ENCODE results near the gene LAG3.

Gene LAG3

DNA sequence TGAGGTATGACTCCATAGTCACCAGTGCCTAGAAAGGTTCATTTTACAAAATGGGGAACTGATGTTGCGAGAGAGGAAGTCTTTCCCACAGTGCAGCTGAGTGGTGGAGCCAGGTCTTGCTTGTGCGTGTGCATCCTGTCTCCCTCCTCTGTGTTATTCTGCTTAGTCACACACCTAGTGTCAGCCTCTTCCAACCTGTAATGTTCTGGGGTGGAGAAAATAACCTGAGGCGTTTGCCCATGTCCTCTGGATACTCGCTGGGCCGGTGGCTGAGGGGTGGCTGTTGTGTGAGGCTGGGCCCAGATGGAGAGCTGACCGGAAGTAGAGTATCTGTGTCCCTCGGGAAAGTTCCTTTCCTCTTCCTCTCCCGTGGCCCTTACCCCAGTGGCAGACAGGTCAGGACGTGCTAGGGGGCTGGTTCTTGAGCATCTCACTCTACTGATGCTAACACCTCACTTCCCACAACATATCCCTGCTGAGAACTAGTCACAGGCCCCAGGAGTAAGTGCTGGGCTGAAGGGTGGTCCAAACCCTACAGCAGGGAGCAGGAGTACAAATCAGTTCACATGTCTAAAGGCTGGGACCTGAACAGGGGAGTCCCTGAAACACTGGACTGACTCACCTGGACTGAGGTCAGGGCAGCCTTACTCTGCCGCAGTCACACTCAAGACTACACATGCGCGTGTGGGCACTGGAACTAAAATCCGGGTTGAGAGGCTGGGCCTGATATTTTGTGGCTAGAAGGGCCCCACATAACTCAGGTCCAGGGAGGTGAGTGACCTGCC, 26.4 kb upstream of the LAG3 start:
- H3K9me3 ChIP-seq, result no peaks in the 10 kb centered on the region
- H3K36me3 ChIP-seq, result peaks cover 37% of the 10 kb centered on the region
- peaks cover 11% of the 10 kb centered on the region for H3K4me1 ChIP-seq
- no peaks in the 10 kb centered on the region for H3K27me3 ChIP-seq
- no peak overlapping the region for H3K4me3 ChIP-seq (ENCODE audit: low read depth, low read length)
- DNase-seq, result no peak
- TF ChIP-seq, protein P1, sequence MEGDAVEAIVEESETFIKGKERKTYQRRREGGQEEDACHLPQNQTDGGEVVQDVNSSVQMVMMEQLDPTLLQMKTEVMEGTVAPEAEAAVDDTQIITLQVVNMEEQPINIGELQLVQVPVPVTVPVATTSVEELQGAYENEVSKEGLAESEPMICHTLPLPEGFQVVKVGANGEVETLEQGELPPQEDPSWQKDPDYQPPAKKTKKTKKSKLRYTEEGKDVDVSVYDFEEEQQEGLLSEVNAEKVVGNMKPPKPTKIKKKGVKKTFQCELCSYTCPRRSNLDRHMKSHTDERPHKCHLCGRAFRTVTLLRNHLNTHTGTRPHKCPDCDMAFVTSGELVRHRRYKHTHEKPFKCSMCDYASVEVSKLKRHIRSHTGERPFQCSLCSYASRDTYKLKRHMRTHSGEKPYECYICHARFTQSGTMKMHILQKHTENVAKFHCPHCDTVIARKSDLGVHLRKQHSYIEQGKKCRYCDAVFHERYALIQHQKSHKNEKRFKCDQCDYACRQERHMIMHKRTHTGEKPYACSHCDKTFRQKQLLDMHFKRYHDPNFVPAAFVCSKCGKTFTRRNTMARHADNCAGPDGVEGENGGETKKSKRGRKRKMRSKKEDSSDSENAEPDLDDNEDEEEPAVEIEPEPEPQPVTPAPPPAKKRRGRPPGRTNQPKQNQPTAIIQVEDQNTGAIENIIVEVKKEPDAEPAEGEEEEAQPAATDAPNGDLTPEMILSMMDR (IDR thresholded peaks at IDR 0.05; ENCODE audit: low read depth, low read length), result no peak

DNA sequence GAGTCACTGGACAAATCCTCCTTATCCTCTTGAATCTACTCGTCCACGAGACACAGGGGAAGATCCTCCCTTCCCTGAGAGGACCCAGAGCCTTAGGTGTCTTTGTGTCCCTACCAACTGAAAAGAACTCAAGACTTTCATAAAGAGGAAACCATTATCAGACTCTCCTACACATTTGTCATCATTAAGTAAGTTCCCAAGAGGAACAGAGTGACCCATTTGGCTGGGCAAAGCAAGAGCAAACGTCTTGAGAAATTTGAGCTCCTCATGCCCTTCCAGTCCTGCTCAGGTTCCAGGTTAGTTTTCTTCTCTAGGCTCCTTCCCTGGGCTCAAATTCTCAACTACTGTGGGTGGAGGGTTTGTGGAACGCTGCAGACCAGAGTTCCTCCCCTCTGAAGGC, 25.1 kb upstream of the LAG3 start:
- Histone ChIP-seq H3K4me1 (peaks cover 14% of the 10 kb centered on the region), H3K4me3 (ENCODE audit: low read depth, low read length) (no peak overlapping the region), H3K27me3 (no peaks in the 10 kb centered on the region), H3K9me3 (no peaks in the 10 kb centered on the region), H3K36me3 (peaks cover 49% of the 10 kb centered on the region)
- TF ChIP-seq, protein P1 (IDR thresholded peaks at IDR 0.05; ENCODE audit: low read depth, low read length), result no peak
- DNase-seq, result no peak

DNA sequence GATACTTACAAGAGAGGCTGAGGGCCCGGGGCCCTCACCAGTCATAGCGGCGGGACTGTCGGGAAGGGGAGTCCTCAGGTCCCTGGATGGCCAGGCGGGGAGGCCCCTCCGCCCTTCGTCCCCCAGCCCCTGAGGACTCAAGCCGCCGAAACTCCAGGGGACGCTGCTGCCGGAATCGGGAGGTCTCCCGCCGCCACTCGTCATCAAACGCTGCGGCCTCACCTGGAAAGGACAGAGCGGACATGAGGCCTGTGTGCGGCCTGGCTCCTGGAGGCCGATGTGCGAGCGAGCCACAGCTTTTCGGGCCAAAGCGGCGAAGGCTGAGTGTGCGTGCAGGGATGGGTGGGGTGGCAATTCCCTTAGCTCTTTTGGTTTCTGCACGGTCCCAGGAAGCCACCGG, 23.6 kb upstream of the LAG3 start:
- Histone ChIP-seq H3K9me3 (no peaks in the 10 kb centered on the region), H3K4me3 (ENCODE audit: low read depth, low read length) (no peak overlapping the region), H3K27me3 (no peaks in the 10 kb centered on the region), H3K4me1 (peaks cover 5% of the 10 kb centered on the region), H3K36me3 (peaks cover 49% of the 10 kb centered on the region)
- TF ChIP-seq, protein P1 (IDR thresholded peaks at IDR 0.05; ENCODE audit: low read depth, low read length), result no peak
- no peak for DNase-seq

DNA sequence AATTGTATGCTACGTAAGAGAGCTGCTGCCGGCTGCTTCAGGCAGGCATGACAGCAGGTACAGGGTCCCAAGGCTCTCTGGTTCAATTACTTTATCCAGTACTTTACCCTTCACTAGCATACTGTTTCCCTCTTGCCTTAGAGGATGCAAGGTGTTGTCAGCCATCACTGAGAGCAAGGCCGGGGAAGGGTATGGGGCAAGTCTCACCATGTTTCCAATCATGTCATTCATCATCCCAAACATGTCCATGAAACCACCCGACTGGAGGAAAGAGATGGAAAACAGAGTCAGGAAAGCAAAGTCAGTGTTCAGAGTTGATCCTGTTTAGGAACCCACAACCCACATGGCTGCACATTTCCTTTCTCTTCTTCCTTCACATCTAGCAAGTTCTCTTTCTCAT, 21.8 kb upstream of the LAG3 start:
- TF ChIP-seq, protein P1 (IDR thresholded peaks at IDR 0.05; ENCODE audit: low read depth, low read length), result no peak
- H3K9me3 ChIP-seq, result no peaks in the 10 kb centered on the region
- peaks cover 12% of the 10 kb centered on the region for H3K4me1 ChIP-seq
- peaks cover 49% of the 10 kb centered on the region for H3K36me3 ChIP-seq
- H3K27me3 ChIP-seq, result no peaks in the 10 kb centered on the region
- H3K4me3 ChIP-seq (ENCODE audit: low read depth, low read length), result no peak overlapping the region
- no peak for DNase-seq

DNA sequence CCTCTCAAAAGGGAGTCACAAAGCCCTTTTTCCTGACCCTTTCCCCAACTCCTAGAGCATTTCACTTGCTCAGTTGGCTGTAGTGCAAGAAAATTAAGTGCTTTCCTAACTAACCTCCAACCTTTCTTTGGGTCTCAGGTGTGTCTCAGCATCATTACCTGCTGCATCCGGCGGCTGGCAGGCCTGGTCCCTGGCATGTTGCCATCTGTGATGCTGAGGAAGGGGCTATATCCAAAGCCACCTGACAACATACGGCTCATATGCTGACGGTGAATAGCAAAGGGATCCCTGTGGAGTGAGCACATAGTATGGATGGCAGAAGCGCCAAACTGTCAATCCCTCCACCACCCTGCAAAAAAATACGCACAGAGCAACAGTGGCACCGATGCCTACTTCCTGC, 20.6 kb upstream of the LAG3 start:
- peak overlapping the region; percentile 96 for H3K4me3 ChIP-seq (ENCODE audit: low read depth, low read length)
- DNase-seq, result no peak
- H3K9me3 ChIP-seq, result no peaks in the 10 kb centered on the region
- peaks cover 12% of the 10 kb centered on the region for H3K4me1 ChIP-seq
- no peaks in the 10 kb centered on the region for H3K27me3 ChIP-seq
- peaks cover 43% of the 10 kb centered on the region for H3K36me3 ChIP-seq
- TF ChIP-seq, protein P1 (IDR thresholded peaks at IDR 0.05; ENCODE audit: low read depth, low read length), result no peak

DNA sequence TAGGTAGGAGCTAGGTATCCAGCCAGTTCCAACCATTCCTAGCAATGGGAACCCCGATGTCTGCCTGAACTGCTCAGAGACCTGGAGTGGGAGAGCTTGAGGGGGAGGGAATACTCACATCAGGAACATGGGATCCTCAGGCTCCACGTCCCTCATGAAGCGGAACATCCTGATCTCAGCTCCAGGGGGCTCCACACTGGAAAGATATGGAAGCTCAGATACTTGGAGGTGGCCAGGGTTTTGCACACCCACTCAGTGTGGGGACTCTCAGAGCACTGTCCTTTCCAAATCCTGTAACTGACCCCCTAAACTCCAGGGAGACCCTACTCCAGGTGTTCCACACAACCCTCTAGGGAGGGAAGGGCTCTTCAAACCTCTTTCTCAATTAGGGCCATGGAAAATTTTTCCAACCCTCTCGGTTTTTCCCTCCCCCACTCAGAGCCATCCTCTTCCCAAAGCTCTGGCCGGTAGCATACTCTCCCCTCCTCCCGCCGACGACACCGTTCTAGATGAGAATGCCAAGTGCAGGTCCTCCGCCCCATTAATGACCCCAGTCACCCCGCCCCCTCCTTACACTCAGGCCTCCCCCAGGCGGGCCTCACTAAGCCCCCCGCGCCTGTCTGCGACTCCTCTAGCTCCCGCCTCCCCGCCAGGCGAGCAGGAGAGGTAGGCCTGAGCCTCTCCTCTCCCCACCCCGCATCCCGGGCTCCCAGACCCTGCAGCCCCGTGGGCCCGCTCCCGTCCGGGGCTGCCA, 20.0 kb upstream of the LAG3 start:
- peak; percentile 61 for DNase-seq
- peak overlapping the region; percentile 96 for H3K4me3 ChIP-seq (ENCODE audit: low read depth, low read length)
- TF ChIP-seq, protein P1 (IDR thresholded peaks at IDR 0.05; ENCODE audit: low read depth, low read length), result peak; percentile 63

More for the DNA sequence above, 20.0 kb upstream of the LAG3 start:
- H3K36me3 ChIP-seq, result peaks cover 39% of the 10 kb centered on the region
- no peaks in the 10 kb centered on the region for H3K9me3 ChIP-seq
- H3K27me3 ChIP-seq, result no peaks in the 10 kb centered on the region
- H3K4me1 ChIP-seq, result peaks cover 16% of the 10 kb centered on the region
